Heart left ventricle (tissue), 16 donors: Measurements from ENCODE around the gene INTS13. TPM values are rescaled to one million over a fixed set of nuclear protein-coding genes. Genes with fewer than 3 reads are reported as not detected.
A peak's percentile ranks its signal among the peaks of the same experiment; 100 is the strongest.

Experiments used
- ATAC-seq, 4 donors: fragments of 200-7000 bp; cut with Tn5 transposase; one replicate each; pipeline ENCODE4 v1.9.1; 2020 to 2022; ENCODE audit warnings: moderate library complexity in 4 of 4, mild to moderate bottlenecking in 3 of 4, moderate number of reproducible peaks in 1 of 4
- DNase-seq, 5 donors: peaks; one replicate each; pipeline ENCODE4 v3.0.0-alpha.2; 2020
- H3K27ac ChIP-seq, 12 donors: fragments of 200-600 bp; sonication (generic) in 4 of 12; one replicate each; pipeline versions ENCODE4 v1.5.0 to v1.8.0; 2016 to 2022; ENCODE audit warnings: mild to moderate bottlenecking in 2 of 12
- H3K27me3 ChIP-seq, 9 donors: fragments of 200-600 bp; sonication (generic) in 2 of 9; one replicate each; pipeline versions ENCODE4 v1.5.1 to v1.8.0; 2016 to 2022; ENCODE audit warnings: mild to moderate bottlenecking in 3 of 9
- H3K36me3 ChIP-seq, 9 donors: fragments of 200-600 bp; sonication (generic) in 2 of 9; one replicate each; pipeline versions ENCODE4 v1.5.0 to v1.8.0; 2018 to 2022; ENCODE audit warnings: mild to moderate bottlenecking in 2 of 9
- H3K4me1 ChIP-seq, 12 donors: fragments of 200-600 bp; sonication (generic) in 4 of 12; one replicate each; pipeline versions ENCODE4 v1.5.0 to v1.8.0; 2016 to 2022; ENCODE audit warnings: mild to moderate bottlenecking in 3 of 12
- H3K4me3 ChIP-seq, 12 donors: fragments of 200-600 bp; sonication (generic) in 4 of 12; one replicate each; pipeline versions ENCODE4 v1.5.0 to v1.8.0; 2017 to 2022; ENCODE audit warnings: mild to moderate bottlenecking in 9 of 12, moderate library complexity in 4 of 12
- H3K9me3 ChIP-seq, 12 donors: fragments of 200-600 bp; sonication (generic) in 4 of 12; one replicate each; pipeline versions ENCODE4 v1.5.0 to v1.8.0; 2016 to 2022; ENCODE audit warnings: mild to moderate bottlenecking in 1 of 12
- CTCF ChIP-seq, 12 donors: fragments of 200-600 bp; sonication (generic) in 4 of 12; IDR thresholded peaks; one replicate each; pipeline versions ENCODE4 v1.5.0 to v1.8.0; 2018 to 2022; ENCODE audit warnings: antibody characterized with exemption in 12 of 12, mild to moderate bottlenecking in 5 of 12
- POLR2A ChIP-seq, 2 donors: fragments of 450-650 bp; IDR thresholded peaks; one replicate each; pipeline ENCODE4 v1.6.1; 2017; ENCODE audit warnings: antibody characterized with exemption in 2 of 2, mild to moderate bottlenecking in 2 of 2, moderate library complexity in 2 of 2
- WGBS, 4 donors: extraction: QIAGEN DNeasy Blood & Tissue Kit in 2 of 4; methylation state at CpG; one replicate each; pipeline versions ENCODE4 v1.1.5 to v1.1.7; 2013 to 2018; 5-methylcytosine and 5-hydroxymethylcytosine counted together
- intact Hi-C, 10 donors: fragments of 100-400 bp; cut with DNase I; formaldehyde crosslinking; loops; one replicate each; pipeline versions ENCODE4 v1.11.1 to v1.14.2; 2022
- polyA plus RNA-seq, 2 donors: library from polyadenylated mRNA; stranded (reverse); fragments of 200-250 nt; gene quantifications; one replicate each; pipeline ENCODE4 v1.2.3, GENCODE V29; 2013
- total RNA-seq, 9 donors: library from RNA; depleted of rRNA in 2 of 9; stranded (reverse); fragments of >200 nt in 2 of 9; fragmentation: NEBNext Ultra II Directional in 3 of 9; extraction: Animal tissue kit (Norgen Biotek cat#: 25700) in 3 of 9; gene quantifications; one replicate each; pipeline versions ENCODE4 v1.1.0 to v1.2.4, GENCODE V29; 2016 to 2023
- donor health status: ischemic (EF 13 %, LVEDD 7.1; RV severe dilation, severe dysfunction).
- donor health status: healthy with polysubstance abuse.
- donor health status: DM: no; HTN: yes; CAD: no.
- donor health status: DM: no; HTN: no; CAD: no.
- donor health status: ischemic (EF 25% LVEDD 6.9; RV normal size, moderate dysfunction).
- donor health status: ischemic (EF 25% LVEDD 5.7; RV mildly dilated, moderate dysfunction).
- donor health status: healthy.
- donor health status: DM: yes; HTN: yes; CAD: no.
- donor health status: ischemic (EF 35%, LVEDD 5.7; RV mildly dilated, moderate dysfunction).
- donor health status: nonischemic (EF 11% LVEDD 7.7; RV severe dilation, severe dysfunction).
- donor health status: DM: yes; HTN: yes; CAD: no.
- donor health status: PGD.
- donor health status: ischemic (EF 29% LVEDD 5.4; RV normal size, mild dysfunction).
- donor health status: nonischemic (EF 23%, LVEDD 6.1; RV moderate dilation, normal function).

INTS13 gene
- total and polyA plus RNA-seq, 11 donors, result 14.1 to 24.8 (median 19.2) TPM

DNA sequence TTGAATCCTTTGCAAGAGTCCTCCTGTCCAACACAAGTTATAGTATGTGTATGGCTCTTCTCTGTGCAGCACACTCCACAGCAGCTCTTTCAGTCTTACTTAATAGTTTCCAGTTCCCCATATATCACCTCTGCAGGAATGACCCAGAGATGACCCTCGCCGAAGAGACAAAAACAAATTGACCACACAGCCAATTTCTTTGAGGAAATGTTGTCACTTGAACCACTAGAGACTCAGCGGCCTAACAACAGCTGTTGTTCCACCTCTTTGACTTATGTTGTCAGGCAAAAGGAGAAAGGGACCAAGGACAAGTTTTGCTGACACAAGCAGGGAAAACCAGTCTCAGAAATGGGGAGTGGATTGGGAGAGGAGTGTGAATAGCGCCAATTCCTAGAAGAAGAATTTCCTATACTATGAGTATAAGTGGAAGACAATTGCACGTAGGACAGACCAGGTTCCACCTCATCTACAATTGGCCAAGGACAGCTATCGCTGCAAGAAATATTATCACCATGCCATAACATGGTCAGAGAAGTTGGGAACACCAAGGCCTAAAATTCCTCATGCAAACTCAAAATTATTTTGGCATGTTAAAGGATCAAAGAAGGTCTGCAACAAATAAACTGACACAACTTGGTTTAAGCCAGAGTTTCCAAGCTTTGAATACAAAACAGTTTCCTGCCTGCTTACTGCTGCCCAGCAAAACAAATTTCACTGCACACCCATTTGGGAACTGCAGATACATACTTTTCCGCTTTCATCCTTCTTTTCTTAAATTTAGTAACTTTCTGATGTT lies 63.1 kb downstream of the INTS13 start:
- H3K27me3 ChIP-seq, result no peaks in the 10 kb centered on the region
- no peak overlapping the region for H3K4me3 ChIP-seq
- ATAC-seq (peak in 1 of 4 donors; percentile 11), DNase-seq (peak in 1 of 5 donors; percentile 23)
- H3K27ac ChIP-seq, result peak overlapping the region in 1 of 12 donors; percentile 15
- WGBS, 4 donors, result 63 to 74% (median 66%) methylated on average over 7 of the region's 7 CpGs
- no peaks in the 10 kb centered on the region for H3K36me3 ChIP-seq
- no peaks in the 10 kb centered on the region for H3K9me3 ChIP-seq
- TF ChIP-seq POLR2A (IDR thresholded peaks at IDR 0.05) (no peak), CTCF (IDR thresholded peaks at IDR 0.05) (no peak)
- intact Hi-C loops, result loop anchor here in 1 of 10 donors (1.0 kb wide), 1 partner anchor 16 kb away; no protein-coding TSS in a partner anchor
- peaks cover 6 to 55% (median 30%) of the 10 kb centered on the region in 12 donors for H3K4me1 ChIP-seq

DNA sequence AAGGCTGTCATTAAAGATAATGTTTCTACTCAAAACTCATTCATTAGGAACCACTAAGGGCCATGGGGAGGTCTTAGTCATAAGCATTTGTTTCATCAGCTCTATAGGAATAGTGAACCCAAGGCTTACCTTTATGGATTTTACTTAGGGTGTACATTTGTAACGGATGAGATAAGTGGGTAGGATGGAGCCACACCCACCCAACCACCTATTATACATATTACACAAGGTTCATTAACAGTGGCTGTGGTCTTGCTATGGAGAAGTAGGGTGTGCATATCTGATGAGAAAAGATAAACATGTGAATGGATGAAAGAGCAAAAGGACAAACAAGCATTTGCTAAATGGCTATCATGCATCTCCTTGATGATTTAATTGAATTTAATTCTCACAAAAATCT lies 65.2 kb downstream of the INTS13 start:
- no peaks in the 10 kb centered on the region for H3K9me3 ChIP-seq
- H3K27ac ChIP-seq, result no peak overlapping the region
- no peaks in the 10 kb centered on the region for H3K36me3 ChIP-seq
- ATAC-seq (no peak), DNase-seq (no peak)
- H3K4me3 ChIP-seq, result no peak overlapping the region
- intact Hi-C loops, result no loop called here
- H3K4me1 ChIP-seq, result peaks cover 0 to 39% (median 17%) of the 10 kb centered on the region in 12 donors
- no peak for TF ChIP-seq CTCF (IDR thresholded peaks at IDR 0.05)
- TF ChIP-seq POLR2A (IDR thresholded peaks at IDR 0.05), result no peak
- no peaks in the 10 kb centered on the region for H3K27me3 ChIP-seq
- WGBS, 4 donors, result 92 to 100% (median 94%) methylated on average over 1 of the region's 1 CpG

DNA sequence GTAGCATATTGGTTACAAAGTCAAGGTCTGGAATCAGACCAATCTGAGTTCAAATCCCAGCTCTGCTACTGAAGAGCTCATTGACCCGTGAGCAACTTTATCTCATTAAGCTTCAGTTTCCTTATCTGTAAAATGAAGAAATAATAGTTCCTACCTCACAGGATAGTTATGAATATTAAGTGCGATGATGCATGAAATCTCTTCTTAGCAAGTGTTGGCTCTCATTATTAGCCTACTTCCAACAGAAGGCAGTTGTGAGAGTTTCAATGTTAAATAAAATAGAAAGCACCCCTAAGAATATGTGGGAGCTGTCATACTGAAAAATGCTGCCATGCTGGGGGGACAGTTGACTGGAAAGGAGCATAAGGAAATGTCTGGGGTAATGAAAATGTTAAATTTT lies 65.8 kb downstream of the INTS13 start:
- Histone ChIP-seq H3K4me3 (no peak overlapping the region), H3K4me1 (peaks cover 0 to 39% (median 16%) of the 10 kb centered on the region in 12 donors), H3K36me3 (no peaks in the 10 kb centered on the region), H3K27me3 (no peaks in the 10 kb centered on the region), H3K9me3 (no peaks in the 10 kb centered on the region), H3K27ac (no peak overlapping the region)
- TF ChIP-seq CTCF (IDR thresholded peaks at IDR 0.05) (no peak), POLR2A (IDR thresholded peaks at IDR 0.05) (no peak)
- 70 to 81% (median 74%) methylated on average over 2 of the region's 2 CpGs for WGBS, 4 donors
- DNase-seq (no peak), ATAC-seq (no peak)
- intact Hi-C loops, result no loop called here

GRCh38 chr12:26870491-26871419 lies 67.0 kb downstream of the INTS13 start:
- Histone ChIP-seq H3K9me3 (no peaks in the 10 kb centered on the region), H3K4me1 (peaks cover 0 to 39% (median 16%) of the 10 kb centered on the region in 12 donors), H3K4me3 (no peak overlapping the region), H3K36me3 (no peaks in the 10 kb centered on the region), H3K27me3 (no peaks in the 10 kb centered on the region), H3K27ac (peak overlapping the region in 3 of 12 donors; percentile 4 to 36 (median 7))
- TF ChIP-seq POLR2A (IDR thresholded peaks at IDR 0.05) (no peak), CTCF (IDR thresholded peaks at IDR 0.05) (no peak)
- ATAC-seq (peak in 3 of 4 donors; percentile 54 to 75 (median 68)), DNase-seq (peak in 4 of 5 donors; percentile 18 to 33 (median 29))
- WGBS, 4 donors, result 14 to 25% (median 20%) methylated on average over 11 of the region's 11 CpGs
- intact Hi-C loops, result no loop called here
